HG03469 (cell line): Measurements from ENCODE around the gene TEX53.

Experiments
- ATAC-seq: cut with Tn5 transposase; IDR thresholded peaks from one replicate; pipeline ENCODE4 v1.9.1; 2021; ENCODE audit warnings: mild to moderate bottlenecking, moderate library complexity, moderate number of reproducible peaks; ENCODE audit not compliant: unreplicated experiment

Gene TEX53

GRCh38 chr9:114680259-114681001 lies 22.8 kb upstream of the TEX53 start:
- ATAC-seq, result no peak

GRCh38 chr9:114678795-114679194 lies 21.2 kb upstream of the TEX53 start:
- ATAC-seq, result no peak

GRCh38 chr9:114678130-114678529 lies 20.5 kb upstream of the TEX53 start:
- ATAC-seq, result no peak

- no peak for ATAC-seq
Observed at GRCh38 chr9:114677418-114677817, 19.8 kb upstream of the TEX53 start.

GRCh38 chr9:114676901-114677300 lies 19.3 kb upstream of the TEX53 start:
- no peak for ATAC-seq

- no peak for ATAC-seq
Observed at GRCh38 chr9:114674798-114675540, 17.4 kb upstream of the TEX53 start.

GRCh38 chr9:114674076-114674797 lies 16.6 kb upstream of the TEX53 start:
- no peak for ATAC-seq

GRCh38 chr9:114671605-114672004 lies 14.0 kb upstream of the TEX53 start:
- no peak for ATAC-seq

GRCh38 chr9:114669961-114670360 lies 12.4 kb upstream of the TEX53 start:
- ATAC-seq, result no peak

GRCh38 chr9:114668146-114668545 lies 10.5 kb upstream of the TEX53 start:
- no peak for ATAC-seq

- no peak for ATAC-seq
Observed at GRCh38 chr9:114666851-114667250, 9.2 kb upstream of the TEX53 start.

- ATAC-seq, result no peak
Observed at GRCh38 chr9:114666401-114666800, 8.8 kb upstream of the TEX53 start.

- ATAC-seq, result no peak
Observed at GRCh38 chr9:114664181-114664580, 6.6 kb upstream of the TEX53 start.

GRCh38 chr9:114662081-114662989 lies 4.7 kb upstream of the TEX53 start:
- no peak for ATAC-seq

- ATAC-seq, result no peak
Observed at GRCh38 chr9:114656301-114656700, 1.3 kb downstream of the TEX53 start.

GRCh38 chr9:114655689-114656088 lies 1.9 kb downstream of the TEX53 start:
- ATAC-seq, result no peak

- ATAC-seq, result no peak
Observed at GRCh38 chr9:114653556-114654159, 3.9 kb downstream of the TEX53 start.

- ATAC-seq, result no peak
Observed at GRCh38 chr9:114652776-114653555, 4.6 kb downstream of the TEX53 start.

- no peak for ATAC-seq
Observed at GRCh38 chr9:114643896-114644295, 13.7 kb downstream of the TEX53 start.
